ENCODE results near the gene TRIM14. TPM values are rescaled to one million over a fixed set of nuclear protein-coding genes. Genes with fewer than 3 reads are reported as not detected.

TRIM14 gene
- total and polyA plus RNA-seq, 5 donors = 1.2 to 8.1 (median 4.0) TPM

GRCh38 chr9:98152526-98152925, 33.5 kb upstream of the TRIM14 start:
- DNase-seq (no peak), ATAC-seq (no peak)
- Histone ChIP-seq H3K27ac (ENCODE audit: low read length) (no peak overlapping the region), H3K4me1 (ENCODE audit: control insufficient read depth, insufficient read depth, low read length) (no peaks in the 10 kb centered on the region), H3K27me3 (ENCODE audit: control insufficient read depth, insufficient read depth) (no peaks in the 10 kb centered on the region), H3K9me3 (ENCODE audit: control insufficient read depth, low read length) (no peaks in the 10 kb centered on the region), H3K4me3 (ENCODE audit: low read length) (no peak overlapping the region)
- intact Hi-C loops (cut with DNase I) = no loop called here

- WGBS = 73% methylated on average over 3 of the region's 3 CpGs
- intact Hi-C loops (cut with DNase I) = no loop called here
- no peaks in the 10 kb centered on the region for H3K4me1 ChIP-seq (ENCODE audit: control insufficient read depth, insufficient read depth, low read length)
- H3K27me3 ChIP-seq (ENCODE audit: control insufficient read depth, insufficient read depth) = no peaks in the 10 kb centered on the region
- ATAC-seq (peak in 1 of 2 donors; percentile 50), DNase-seq (no peak)
- no peak overlapping the region for H3K27ac ChIP-seq (ENCODE audit: low read length)
- no peaks in the 10 kb centered on the region for H3K9me3 ChIP-seq (ENCODE audit: control insufficient read depth, low read length)
- no peak overlapping the region for H3K4me3 ChIP-seq (ENCODE audit: low read length)
Observed at GRCh38 chr9:98150721-98151120, 31.7 kb upstream of the TRIM14 start.

GRCh38 chr9:98150164-98150563, 31.1 kb upstream of the TRIM14 start:
- intact Hi-C loops (cut with DNase I) = no loop called here
- Histone ChIP-seq H3K27ac (ENCODE audit: low read length) (no peak overlapping the region), H3K27me3 (ENCODE audit: control insufficient read depth, insufficient read depth) (no peaks in the 10 kb centered on the region), H3K4me3 (ENCODE audit: low read length) (no peak overlapping the region), H3K9me3 (ENCODE audit: control insufficient read depth, low read length) (no peaks in the 10 kb centered on the region), H3K4me1 (ENCODE audit: control insufficient read depth, insufficient read depth, low read length) (no peaks in the 10 kb centered on the region)
- 75% methylated on average over 7 of the region's 7 CpGs for WGBS
- no peak for ATAC-seq
- no peak for DNase-seq

- H3K27me3 ChIP-seq (ENCODE audit: control insufficient read depth, insufficient read depth) = no peaks in the 10 kb centered on the region
- H3K4me3 ChIP-seq (ENCODE audit: low read length) = no peak overlapping the region
- no peaks in the 10 kb centered on the region for H3K9me3 ChIP-seq (ENCODE audit: control insufficient read depth, low read length)
- 57% methylated on average over 3 of the region's 3 CpGs for WGBS
- ATAC-seq (no peak), DNase-seq (no peak)
- no peak overlapping the region for H3K27ac ChIP-seq (ENCODE audit: low read length)
- no peaks in the 10 kb centered on the region for H3K4me1 ChIP-seq (ENCODE audit: control insufficient read depth, insufficient read depth, low read length)
- intact Hi-C loops (cut with DNase I) = no loop called here
Observed at GRCh38 chr9:98149422-98149821, 30.4 kb upstream of the TRIM14 start.

- Histone ChIP-seq H3K9me3 (ENCODE audit: control insufficient read depth, low read length) (no peaks in the 10 kb centered on the region), H3K27me3 (ENCODE audit: control insufficient read depth, insufficient read depth) (no peaks in the 10 kb centered on the region), H3K27ac (ENCODE audit: low read length) (no peak overlapping the region), H3K4me1 (ENCODE audit: control insufficient read depth, insufficient read depth, low read length) (no peaks in the 10 kb centered on the region), H3K4me3 (ENCODE audit: low read length) (no peak overlapping the region)
- DNase-seq = no peak
- intact Hi-C loops (cut with DNase I) = no loop called here
- ATAC-seq = no peak
- 87% methylated on average over 2 of the region's 2 CpGs for WGBS
Observed at GRCh38 chr9:98148486-98148885, 29.5 kb upstream of the TRIM14 start.

GRCh38 chr9:98147582-98147981, 28.6 kb upstream of the TRIM14 start:
- Histone ChIP-seq H3K27ac (ENCODE audit: low read length) (no peak overlapping the region), H3K4me1 (ENCODE audit: control insufficient read depth, insufficient read depth, low read length) (no peaks in the 10 kb centered on the region), H3K9me3 (ENCODE audit: control insufficient read depth, low read length) (no peaks in the 10 kb centered on the region), H3K4me3 (ENCODE audit: low read length) (no peak overlapping the region), H3K27me3 (ENCODE audit: control insufficient read depth, insufficient read depth) (no peaks in the 10 kb centered on the region)
- 89% methylated on average over 2 of the region's 2 CpGs for WGBS
- intact Hi-C loops (cut with DNase I) = no loop called here
- DNase-seq (no peak), ATAC-seq (no peak)

GRCh38 chr9:98146101-98146991, 27.3 kb upstream of the TRIM14 start:
- WGBS = 68% methylated on average over 7 of the region's 7 CpGs
- no peaks in the 10 kb centered on the region for H3K9me3 ChIP-seq (ENCODE audit: control insufficient read depth, low read length)
- H3K4me3 ChIP-seq (ENCODE audit: low read length) = no peak overlapping the region
- DNase-seq (peak in 2 of 3 donors; percentile 69 to 72), ATAC-seq (peak in 1 of 2 donors; percentile 68)
- H3K27me3 ChIP-seq (ENCODE audit: control insufficient read depth, insufficient read depth) = no peaks in the 10 kb centered on the region
- no peak overlapping the region for H3K27ac ChIP-seq (ENCODE audit: low read length)
- no peaks in the 10 kb centered on the region for H3K4me1 ChIP-seq (ENCODE audit: control insufficient read depth, insufficient read depth, low read length)
- intact Hi-C loops (cut with DNase I) = no loop called here

- Histone ChIP-seq H3K4me3 (ENCODE audit: low read length) (no peak overlapping the region), H3K9me3 (ENCODE audit: control insufficient read depth, low read length) (no peaks in the 10 kb centered on the region), H3K4me1 (ENCODE audit: control insufficient read depth, insufficient read depth, low read length) (no peaks in the 10 kb centered on the region), H3K27me3 (ENCODE audit: control insufficient read depth, insufficient read depth) (no peaks in the 10 kb centered on the region), H3K27ac (ENCODE audit: low read length) (no peak overlapping the region)
- WGBS = 96% methylated on average over 3 of the region's 3 CpGs
- DNase-seq = no peak
- intact Hi-C loops (cut with DNase I) = no loop called here
- ATAC-seq = no peak
Observed at GRCh38 chr9:98144631-98145030, 25.6 kb upstream of the TRIM14 start.

- Histone ChIP-seq H3K9me3 (ENCODE audit: control insufficient read depth, low read length) (no peaks in the 10 kb centered on the region), H3K4me1 (ENCODE audit: control insufficient read depth, insufficient read depth, low read length) (no peaks in the 10 kb centered on the region), H3K27me3 (ENCODE audit: control insufficient read depth, insufficient read depth) (no peaks in the 10 kb centered on the region), H3K27ac (ENCODE audit: low read length) (no peak overlapping the region), H3K4me3 (ENCODE audit: low read length) (no peak overlapping the region)
- ATAC-seq (no peak), DNase-seq (no peak)
- intact Hi-C loops (cut with DNase I) = no loop called here
- WGBS = 87% methylated on average over 4 of the region's 4 CpGs
Observed at GRCh38 chr9:98144076-98144475, 25.1 kb upstream of the TRIM14 start.

GRCh38 chr9:98142925-98143481, 24.0 kb upstream of the TRIM14 start:
- 88% methylated on average over 8 of the region's 8 CpGs for WGBS
- H3K27me3 ChIP-seq (ENCODE audit: control insufficient read depth, insufficient read depth) = no peaks in the 10 kb centered on the region
- DNase-seq (no peak), ATAC-seq (no peak)
- intact Hi-C loops (cut with DNase I) = no loop called here
- H3K27ac ChIP-seq (ENCODE audit: low read length) = no peak overlapping the region
- H3K4me3 ChIP-seq (ENCODE audit: low read length) = no peak overlapping the region
- H3K4me1 ChIP-seq (ENCODE audit: control insufficient read depth, insufficient read depth, low read length) = no peaks in the 10 kb centered on the region
- H3K9me3 ChIP-seq (ENCODE audit: control insufficient read depth, low read length) = no peaks in the 10 kb centered on the region

GRCh38 chr9:98142182-98142907, 23.3 kb upstream of the TRIM14 start:
- Histone ChIP-seq H3K27me3 (ENCODE audit: control insufficient read depth, insufficient read depth) (no peaks in the 10 kb centered on the region), H3K27ac (ENCODE audit: low read length) (no peak overlapping the region), H3K9me3 (ENCODE audit: control insufficient read depth, low read length) (no peaks in the 10 kb centered on the region), H3K4me3 (ENCODE audit: low read length) (no peak overlapping the region), H3K4me1 (ENCODE audit: control insufficient read depth, insufficient read depth, low read length) (no peaks in the 10 kb centered on the region)
- peak in 1 of 3 donors; percentile 65 for DNase-seq
- WGBS = 82% methylated on average over 13 of the region's 13 CpGs
- ATAC-seq = peak in 1 of 2 donors; percentile 66
- intact Hi-C loops (cut with DNase I) = no loop called here
